GM12873 (cell line): ENCODE measurements around the gene RAB5A.

Experiments
- TF ChIP-seq, protein P1 (sequence below): IDR thresholded peaks from 2 replicates; pipeline ENCODE4 v1.5.1; 2012; ENCODE audit warnings: low read depth, mild to moderate bottlenecking, moderate library complexity, low read length, control low read depth; ENCODE audit not compliant: insufficient read depth; ENCODE audit errors: missing control alignments

RAB5A gene

GRCh38 chr3:19950316-19950715 lies 3.4 kb downstream of the RAB5A start:
- TF ChIP-seq, protein P1, sequence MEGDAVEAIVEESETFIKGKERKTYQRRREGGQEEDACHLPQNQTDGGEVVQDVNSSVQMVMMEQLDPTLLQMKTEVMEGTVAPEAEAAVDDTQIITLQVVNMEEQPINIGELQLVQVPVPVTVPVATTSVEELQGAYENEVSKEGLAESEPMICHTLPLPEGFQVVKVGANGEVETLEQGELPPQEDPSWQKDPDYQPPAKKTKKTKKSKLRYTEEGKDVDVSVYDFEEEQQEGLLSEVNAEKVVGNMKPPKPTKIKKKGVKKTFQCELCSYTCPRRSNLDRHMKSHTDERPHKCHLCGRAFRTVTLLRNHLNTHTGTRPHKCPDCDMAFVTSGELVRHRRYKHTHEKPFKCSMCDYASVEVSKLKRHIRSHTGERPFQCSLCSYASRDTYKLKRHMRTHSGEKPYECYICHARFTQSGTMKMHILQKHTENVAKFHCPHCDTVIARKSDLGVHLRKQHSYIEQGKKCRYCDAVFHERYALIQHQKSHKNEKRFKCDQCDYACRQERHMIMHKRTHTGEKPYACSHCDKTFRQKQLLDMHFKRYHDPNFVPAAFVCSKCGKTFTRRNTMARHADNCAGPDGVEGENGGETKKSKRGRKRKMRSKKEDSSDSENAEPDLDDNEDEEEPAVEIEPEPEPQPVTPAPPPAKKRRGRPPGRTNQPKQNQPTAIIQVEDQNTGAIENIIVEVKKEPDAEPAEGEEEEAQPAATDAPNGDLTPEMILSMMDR = no peak

DNA sequence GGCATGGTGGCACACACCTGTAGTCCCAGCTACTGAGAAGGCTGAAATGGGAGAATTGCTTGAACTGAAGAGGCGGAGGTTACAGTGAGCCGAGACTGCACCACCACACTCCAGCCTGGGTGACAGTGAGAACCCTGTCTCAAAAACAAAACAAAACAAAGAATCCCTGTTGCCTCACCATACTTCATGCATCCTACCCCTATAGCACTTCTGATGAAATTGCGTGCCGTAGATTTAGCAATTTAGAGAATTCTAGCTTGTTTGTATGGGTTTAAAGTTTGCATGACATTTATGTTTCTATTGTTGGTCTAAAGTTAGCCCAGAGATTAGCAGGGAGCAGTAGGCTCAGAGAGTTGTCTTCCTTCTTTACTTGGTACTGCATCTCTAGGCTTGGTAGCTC lies 7.8 kb downstream of the RAB5A start:
- TF ChIP-seq, protein P1 = no peak

- TF ChIP-seq, protein P1 = no peak
Measured at GRCh38 chr3:19959505-19959904, 12.6 kb downstream of the RAB5A start.

DNA sequence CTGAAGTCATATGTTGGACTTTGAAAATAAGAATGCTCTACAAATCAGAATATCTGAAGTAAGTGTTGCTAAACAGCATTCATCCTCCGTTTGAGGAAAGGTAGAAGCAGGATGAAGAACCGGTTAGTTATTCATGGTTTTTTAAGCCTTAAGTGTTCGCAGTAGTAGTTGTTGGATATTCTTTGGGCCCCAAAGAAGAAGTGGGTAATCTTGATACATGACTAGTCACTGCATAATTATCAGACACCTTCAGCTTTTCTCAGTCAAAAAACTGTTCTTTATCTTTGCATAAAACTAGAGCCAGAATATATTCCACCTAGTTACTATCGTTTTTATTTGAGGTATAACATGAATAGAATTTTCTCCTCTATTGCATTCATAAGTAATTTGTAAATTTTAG lies 13.8 kb downstream of the RAB5A start:
- TF ChIP-seq, protein P1 = no peak

GRCh38 chr3:19961960-19962359 lies 15.1 kb downstream of the RAB5A start:
- TF ChIP-seq, protein P1 = no peak

GRCh38 chr3:19967208-19967607 lies 20.3 kb downstream of the RAB5A start:
- TF ChIP-seq, protein P1 = no peak

DNA sequence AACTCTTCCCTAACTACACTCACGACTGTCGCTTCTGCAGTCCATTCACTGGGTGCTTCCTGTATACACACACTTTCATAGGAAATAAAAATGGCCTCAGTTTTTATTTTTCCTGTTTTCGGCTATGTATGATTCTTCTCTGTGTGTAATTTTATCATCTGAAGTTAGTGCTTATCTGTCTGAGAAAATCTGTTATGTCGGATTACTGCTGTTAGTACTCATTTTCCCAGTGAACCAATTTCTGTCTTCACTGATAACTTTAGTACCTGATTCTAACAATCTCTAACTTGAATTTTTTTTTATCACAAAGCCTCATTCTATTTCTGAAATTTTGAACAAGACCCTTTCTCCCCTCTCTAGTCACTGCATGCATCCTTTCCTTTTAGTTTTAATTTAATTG lies 20.9 kb downstream of the RAB5A start:
- TF ChIP-seq, protein P1 = no peak
